ENCODE results near the gene FBXL15. TPM values are rescaled to one million over a fixed set of nuclear protein-coding genes. Genes with fewer than 3 reads are reported as not detected.

Gene FBXL15
- total RNA-seq, 6 experiments from 2014 or later = 5.6 to 22.9 (median 9.0) TPM

DNA sequence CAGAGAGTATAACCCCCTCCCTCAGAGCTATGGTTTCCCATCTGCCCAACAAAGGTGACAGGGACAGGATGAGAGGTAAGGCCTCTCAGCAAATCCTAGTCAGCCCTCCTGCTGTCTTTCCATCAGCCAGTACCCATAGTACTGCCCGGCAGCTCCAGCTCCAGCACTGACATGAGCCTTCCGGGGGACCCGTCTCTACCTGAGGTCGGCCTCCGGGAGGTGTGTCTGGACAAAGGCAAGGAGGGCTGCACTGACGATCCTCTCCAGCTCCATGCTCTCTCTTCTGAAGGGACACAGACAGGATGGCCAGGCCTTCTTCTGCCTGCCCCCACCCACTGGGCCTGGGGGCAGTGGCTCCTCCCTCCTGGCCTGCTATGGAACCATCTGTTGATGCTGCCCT is 4.3 kb downstream of the FBXL15 start:
- Histone ChIP-seq H3K9me3 (no peaks in the 10 kb centered on the region), H3K27ac (no peak overlapping the region), H3K4me1 (peaks cover 0 to 18% (median 7%) of the 10 kb centered on the region in 4 donors), H3K4me3 (no peak overlapping the region), H3K27me3 (no peaks in the 10 kb centered on the region), H3K36me3 (peaks cover 0 to 5% (median 2%) of the 10 kb centered on the region in 4 donors)
- TF ChIP-seq, protein P1, sequence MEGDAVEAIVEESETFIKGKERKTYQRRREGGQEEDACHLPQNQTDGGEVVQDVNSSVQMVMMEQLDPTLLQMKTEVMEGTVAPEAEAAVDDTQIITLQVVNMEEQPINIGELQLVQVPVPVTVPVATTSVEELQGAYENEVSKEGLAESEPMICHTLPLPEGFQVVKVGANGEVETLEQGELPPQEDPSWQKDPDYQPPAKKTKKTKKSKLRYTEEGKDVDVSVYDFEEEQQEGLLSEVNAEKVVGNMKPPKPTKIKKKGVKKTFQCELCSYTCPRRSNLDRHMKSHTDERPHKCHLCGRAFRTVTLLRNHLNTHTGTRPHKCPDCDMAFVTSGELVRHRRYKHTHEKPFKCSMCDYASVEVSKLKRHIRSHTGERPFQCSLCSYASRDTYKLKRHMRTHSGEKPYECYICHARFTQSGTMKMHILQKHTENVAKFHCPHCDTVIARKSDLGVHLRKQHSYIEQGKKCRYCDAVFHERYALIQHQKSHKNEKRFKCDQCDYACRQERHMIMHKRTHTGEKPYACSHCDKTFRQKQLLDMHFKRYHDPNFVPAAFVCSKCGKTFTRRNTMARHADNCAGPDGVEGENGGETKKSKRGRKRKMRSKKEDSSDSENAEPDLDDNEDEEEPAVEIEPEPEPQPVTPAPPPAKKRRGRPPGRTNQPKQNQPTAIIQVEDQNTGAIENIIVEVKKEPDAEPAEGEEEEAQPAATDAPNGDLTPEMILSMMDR (IDR thresholded peaks at IDR 0.05) = no peak
- no peak for TF ChIP-seq POLR2A (IDR thresholded peaks at IDR 0.05)
- no CpG with 5 or more reads among the region's 6 CpGs for WGBS (ENCODE audit: insufficient coverage, low coverage, low lambda C conversion rate, missing lambda C conversion rate)
- intact Hi-C loops (cut with DNase I) = no loop called here
- DNase-seq = no peak
- no peak for ATAC-seq

GRCh38 chr10:102425444-102425843 is 4.8 kb downstream of the FBXL15 start:
- ATAC-seq (no peak), DNase-seq (no peak)
- Histone ChIP-seq H3K4me3 (no peak overlapping the region), H3K4me1 (peaks cover 0 to 13% (median 3%) of the 10 kb centered on the region in 4 donors), H3K9me3 (no peaks in the 10 kb centered on the region), H3K27me3 (no peaks in the 10 kb centered on the region), H3K27ac (no peak overlapping the region), H3K36me3 (peaks cover 0 to 5% (median 2%) of the 10 kb centered on the region in 4 donors)
- intact Hi-C loops (cut with DNase I) = no loop called here
- TF ChIP-seq, protein P1 (IDR thresholded peaks at IDR 0.05) = no peak
- TF ChIP-seq POLR2A (IDR thresholded peaks at IDR 0.05) = no peak
- 80% methylated on average over 1 of the region's 1 CpG for WGBS (ENCODE audit: insufficient coverage, low coverage, low lambda C conversion rate, missing lambda C conversion rate)

GRCh38 chr10:102426803-102427287 is 6.2 kb downstream of the FBXL15 start:
- ATAC-seq (no peak), DNase-seq (no peak)
- Histone ChIP-seq H3K27me3 (no peaks in the 10 kb centered on the region), H3K4me3 (no peak overlapping the region), H3K9me3 (no peaks in the 10 kb centered on the region), H3K36me3 (peaks cover 0 to 5% (median 2%) of the 10 kb centered on the region in 4 donors), H3K27ac (no peak overlapping the region), H3K4me1 (peaks cover 0 to 17% (median 3%) of the 10 kb centered on the region in 4 donors)
- 84% methylated on average over 3 of the region's 7 CpGs for WGBS (ENCODE audit: insufficient coverage, low coverage, low lambda C conversion rate, missing lambda C conversion rate)
- intact Hi-C loops (cut with DNase I) = no loop called here
- TF ChIP-seq, protein P1 (IDR thresholded peaks at IDR 0.05) = no peak
- no peak for TF ChIP-seq POLR2A (IDR thresholded peaks at IDR 0.05)

GRCh38 chr10:102429468-102429867 is 8.8 kb downstream of the FBXL15 start:
- H3K4me1 ChIP-seq = peaks cover 0 to 11% (median 0%) of the 10 kb centered on the region in 4 donors
- H3K27ac ChIP-seq = no peak overlapping the region
- H3K36me3 ChIP-seq = peaks cover 0 to 2% (median 0%) of the 10 kb centered on the region in 4 donors
- ATAC-seq (no peak), DNase-seq (no peak)
- intact Hi-C loops (cut with DNase I) = no loop called here
- TF ChIP-seq POLR2A (IDR thresholded peaks at IDR 0.05) = no peak
- TF ChIP-seq, protein P1 (IDR thresholded peaks at IDR 0.05) = no peak
- H3K9me3 ChIP-seq = no peaks in the 10 kb centered on the region
- H3K27me3 ChIP-seq = no peaks in the 10 kb centered on the region
- H3K4me3 ChIP-seq = no peak overlapping the region
- 53% methylated on average over 2 of the region's 8 CpGs for WGBS (ENCODE audit: insufficient coverage, low coverage, low lambda C conversion rate, missing lambda C conversion rate)
